SK-N-SH (cell line): Measurements from ENCODE around the gene TMEM116. TPM values are rescaled to one million over a fixed set of nuclear protein-coding genes. Genes with fewer than 3 reads are reported as not detected.

Source experiments
- CTCF ChIA-PET: fragments of 300-600, 350-600 bp; formaldehyde crosslinking; extraction: SDS; loops from one replicate; lab custom pipeline; 2021; lab: Yijun Ruan, JAX
- POLR2A ChIA-PET: fragments of 350-600 bp; sonication (Branson Sonifier 250); formaldehyde crosslinking; extraction: SDS; loops from one replicate; lab custom pipeline; 2020; ENCODE audit warnings: antibody characterized with exemption, inconsistent platforms; lab: Yijun Ruan, JAX
- DNase-seq: peaks from one replicate; pipeline ENCODE4 v3.0.0; 2012
- H2AFZ ChIP-seq: fragments of 200-600 bp; sonication (generic); 2 replicates; pipeline ENCODE4 v1.8.1; 2016; ENCODE audit warnings: antibody characterized with exemption, mild to moderate bottlenecking, low read depth
- H3F3A ChIP-seq: fragments of 200-600 bp; sonication (generic); replicated peaks from 2 replicates; pipeline ENCODE3; 2016; ENCODE audit warnings: antibody characterized with exemption, mild to moderate bottlenecking; ENCODE audit not compliant: insufficient read depth
- H3K27ac ChIP-seq, 2 experiments: fragments of 200-500 bp in 1 of 2; fragments of 200-600 bp in 1 of 2; sonication (Bioruptor generic) in 1 of 2; sonication (generic), shearing (Covaris generic) in 1 of 2; 2 replicates each; pipeline versions ENCODE4 v1.5.1 to v1.6.1; 2014 to 2016; ENCODE audit warnings: low read depth in 2 of 2, inconsistent platforms in 1 of 2, low read length in 1 of 2, mild to moderate bottlenecking in 1 of 2, mixed read lengths in 1 of 2
- H3K27me3 ChIP-seq: fragments of 200-600 bp; sonication (generic), shearing (Covaris generic); 2 replicates; pipeline ENCODE4 v1.6.1; 2016; ENCODE audit warnings: mixed run types; ENCODE audit not compliant: insufficient read depth
- H3K36me3 ChIP-seq, 2 experiments: fragments of 200-500 bp in 1 of 2; fragments of 200-600 bp in 1 of 2; sonication (Bioruptor generic) in 1 of 2; sonication (generic) in 1 of 2; replicated peaks in 1 of 2; 2 replicates each; pipeline versions ENCODE3 to v1.5.1; 2014 to 2016; ENCODE audit warnings: low read length in 1 of 2, mild to moderate bottlenecking in 1 of 2; ENCODE audit not compliant: insufficient read depth in 2 of 2, control insufficient read depth in 1 of 2
- H3K4me1 ChIP-seq, 2 experiments: fragments of 200-500 bp in 1 of 2; fragments of 200-600 bp in 1 of 2; sonication (Bioruptor generic) in 1 of 2; sonication (generic), shearing (Covaris generic) in 1 of 2; 2 replicates each; pipeline versions ENCODE4 v1.5.1 to v1.6.1; 2014 to 2016; ENCODE audit warnings: low read depth in 1 of 2, low read length in 1 of 2, mixed run types in 1 of 2; ENCODE audit not compliant: insufficient read depth in 2 of 2, control insufficient read depth in 1 of 2
- H3K4me2 ChIP-seq: fragments of 200-600 bp; sonication (generic), shearing (Covaris generic); 2 replicates; pipeline ENCODE4 v1.6.1; 2017; ENCODE audit warnings: mixed run types
- H3K4me3 ChIP-seq, 2 experiments: fragments of 200-500 bp in 1 of 2; fragments of 200-600 bp in 1 of 2; sonication (Bioruptor generic) in 1 of 2; sonication (generic), shearing (Covaris generic) in 1 of 2; 2 replicates each; pipeline versions ENCODE4 v1.5.1 to v1.8.1; 2014 to 2016; ENCODE audit warnings: low read depth in 2 of 2, inconsistent platforms in 1 of 2, low read length in 1 of 2, mild to moderate bottlenecking in 1 of 2, mixed read lengths in 1 of 2, moderate library complexity in 1 of 2
- H3K79me2 ChIP-seq: fragments of 200-600 bp; sonication (generic); 2 replicates; pipeline ENCODE4 v1.8.1; 2017; ENCODE audit warnings: mild to moderate bottlenecking; ENCODE audit not compliant: insufficient read depth
- H3K9ac ChIP-seq: fragments of 200-600 bp; sonication (generic); 2 replicates; pipeline ENCODE4 v1.6.1; 2017; ENCODE audit warnings: mixed run types
- H3K9me2 ChIP-seq: fragments of 200-600 bp; sonication (generic); 2 replicates; pipeline ENCODE4 v1.6.1; 2017; ENCODE audit warnings: mixed run types
- H3K9me3 ChIP-seq: fragments of 200-600 bp; sonication (generic); 2 replicates; pipeline ENCODE4 v1.6.1; 2017; ENCODE audit warnings: mixed run types, mild to moderate bottlenecking, moderate library complexity
- H4K20me1 ChIP-seq: fragments of 200-600 bp; sonication (generic); 2 replicates; pipeline ENCODE4 v1.6.1; 2017; ENCODE audit warnings: mild to moderate bottlenecking, mixed run types; ENCODE audit not compliant: insufficient read depth
- CHD2 ChIP-seq: fragments of 150-350 bp; IDR thresholded peaks from 2 replicates; pipeline ENCODE4 v1.6.1; 2018; ENCODE audit warnings: low read length; ENCODE audit not compliant: partially characterized antibody
- EZH2phosphoT487 ChIP-seq: fragments of 200-600 bp; sonication (generic); IDR thresholded peaks from 2 replicates; pipeline ENCODE4 v1.6.1; 2017; ENCODE audit warnings: low read depth, mixed run types, mild to moderate bottlenecking, antibody characterized with exemption, moderate library complexity, borderline replicate concordance
- FOSL2 ChIP-seq: IDR thresholded peaks from 2 replicates; pipeline ENCODE4 v1.4.0; 2012; ENCODE audit warnings: low read depth, mild to moderate bottlenecking, moderate library complexity, borderline replicate concordance
- FOXJ3 ChIP-seq: sonication (generic); formaldehyde crosslinking; IDR thresholded peaks from 2 replicates; pipeline ENCODE4 v1.5.1; 2020; ENCODE audit warnings: mild to moderate bottlenecking, missing genetic modification reagents
- FOXM1 ChIP-seq: IDR thresholded peaks from 2 replicates; pipeline ENCODE4 v1.4.0; 2012; ENCODE audit warnings: low read depth, mild to moderate bottlenecking
- GABPA ChIP-seq: IDR thresholded peaks from 2 replicates; pipeline ENCODE4 v1.4.0; 2012; ENCODE audit warnings: low read depth, mild to moderate bottlenecking
- MEF2A ChIP-seq: IDR thresholded peaks from 2 replicates; pipeline ENCODE4 v1.4.0; 2012; ENCODE audit warnings: low read depth, borderline replicate concordance
- NFIC ChIP-seq: IDR thresholded peaks from 2 replicates; pipeline ENCODE4 v1.4.0; 2012; ENCODE audit warnings: borderline replicate concordance
- POLR2AphosphoS5 ChIP-seq: IDR thresholded peaks from 2 replicates; pipeline ENCODE4 v1.6.1; 2012; ENCODE audit warnings: low read depth, low read length
- RXRA ChIP-seq: IDR thresholded peaks from 2 replicates; pipeline ENCODE4 v1.4.0; 2012; ENCODE audit warnings: low read depth, mild to moderate bottlenecking, borderline replicate concordance
- SMC3 ChIP-seq: IDR thresholded peaks from 2 replicates; pipeline ENCODE4 v1.6.1; 2012; ENCODE audit warnings: low read depth, low read length, improper control_type of control experiment
- TAF1 ChIP-seq: IDR thresholded peaks from 2 replicates; pipeline ENCODE4 v1.6.1; 2012; ENCODE audit warnings: low read depth, mild to moderate bottlenecking, low read length, moderate library complexity, borderline replicate concordance
- TEAD4 ChIP-seq: IDR thresholded peaks from 2 replicates; pipeline ENCODE4 v1.4.0; 2012; ENCODE audit warnings: mild to moderate bottlenecking, borderline replicate concordance; ENCODE audit not compliant: insufficient read depth
- WGBS: methylation state at CpG from one replicate; pipeline ENCODE4 v1.1.6; 2017; ENCODE audit warnings: low lambda C conversion rate; 5-methylcytosine and 5-hydroxymethylcytosine counted together
- polyA plus RNA-seq, 3 experiments: library from polyadenylated mRNA; depleted of rRNA; stranded (reverse); fragments of >200 nt; gene quantifications; 2 replicates each; pipeline ENCODE4 v1.2.3, GENCODE V29; 2012
- TF ChIP-seq, protein P1 (sequence below): fragments of 150-350 bp; IDR thresholded peaks from 2 replicates; pipeline ENCODE4 v1.6.1; 2016; ENCODE audit warnings: mild to moderate bottlenecking, low read depth, low read length
- TF ChIP-seq, protein P2 (sequence below): IDR thresholded peaks from 2 replicates; pipeline ENCODE4 v1.4.0; 2012; ENCODE audit warnings: low read depth, borderline replicate concordance
- TF ChIP-seq, protein P3 (sequence below): IDR thresholded peaks from 2 replicates; pipeline ENCODE4 v1.4.0; 2012; ENCODE audit warnings: low read depth
- TF ChIP-seq, protein P4 (sequence below): fragments of 200-600 bp; sonication (generic); IDR thresholded peaks from 2 replicates; pipeline ENCODE4 v1.6.1; 2017; ENCODE audit warnings: antibody characterized with exemption, mild to moderate bottlenecking, moderate library complexity
- TF ChIP-seq, protein P5 (sequence below): fragments of 150-350 bp; IDR thresholded peaks from 2 replicates; pipeline ENCODE4 v1.6.1; 2017; ENCODE audit warnings: antibody characterized with exemption, low read length, low read depth, borderline replicate concordance

TMEM116 gene
- polyA plus RNA-seq, 1 of the 3 experiments (the other 2 are of a cell fraction): 7.9 TPM

DNA sequence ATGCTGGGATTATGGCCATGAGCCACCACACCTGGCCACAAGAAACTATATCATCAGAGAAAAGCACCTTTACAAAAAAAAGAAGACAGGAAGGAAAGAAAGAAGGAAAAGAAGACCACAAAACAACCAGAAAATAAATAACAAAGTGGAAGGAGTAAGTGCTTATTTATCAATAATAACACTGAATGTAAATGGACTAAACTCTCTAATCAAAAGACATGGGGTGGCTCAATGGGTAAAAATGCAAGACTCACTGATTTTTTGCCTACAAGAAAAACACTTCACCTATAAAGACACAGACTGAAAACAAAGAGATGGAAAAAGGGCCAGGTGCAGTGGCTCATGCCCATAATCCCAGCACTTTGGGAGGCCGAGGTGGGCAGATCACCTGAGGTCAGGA is 105.2 kb downstream of the TMEM116 start:
- Histone ChIP-seq H2AFZ (no peak overlapping the region), H3K27me3 (no peaks in the 10 kb centered on the region), H3K9ac (no peak overlapping the region), H3K79me2 (no peaks in the 10 kb centered on the region), H3K27ac (no peak overlapping the region), H3K4me3 (no peak overlapping the region), H4K20me1 (no peaks in the 10 kb centered on the region), H3K36me3 (peaks cover 0 to 10% of the 10 kb centered on the region in 2 experiments), H3F3A (no peaks in the 10 kb centered on the region), H3K4me1 (no peaks in the 10 kb centered on the region), H3K4me2 (no peak overlapping the region), H3K9me2 (no peaks in the 10 kb centered on the region), H3K9me3 (no peaks in the 10 kb centered on the region; the same call in none of the 2 replicates)
- ChIA-PET CTCF (interaction anchor here (0.7 kb wide), 1 partner anchor 53 kb away, joined by 3 read pairs; no protein-coding TSS in a partner anchor), POLR2A (interaction anchor here (0.7 kb wide), 1 partner anchor 49 kb away, joined by 5 read pairs; no protein-coding TSS in a partner anchor)
- no peak for DNase-seq
- WGBS: 100% methylated on average over 1 of the region's 1 CpG
- TF ChIP-seq, protein P1, sequence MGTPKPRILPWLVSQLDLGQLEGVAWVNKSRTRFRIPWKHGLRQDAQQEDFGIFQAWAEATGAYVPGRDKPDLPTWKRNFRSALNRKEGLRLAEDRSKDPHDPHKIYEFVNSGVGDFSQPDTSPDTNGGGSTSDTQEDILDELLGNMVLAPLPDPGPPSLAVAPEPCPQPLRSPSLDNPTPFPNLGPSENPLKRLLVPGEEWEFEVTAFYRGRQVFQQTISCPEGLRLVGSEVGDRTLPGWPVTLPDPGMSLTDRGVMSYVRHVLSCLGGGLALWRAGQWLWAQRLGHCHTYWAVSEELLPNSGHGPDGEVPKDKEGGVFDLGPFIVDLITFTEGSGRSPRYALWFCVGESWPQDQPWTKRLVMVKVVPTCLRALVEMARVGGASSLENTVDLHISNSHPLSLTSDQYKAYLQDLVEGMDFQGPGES: no peak
- TF ChIP-seq POLR2AphosphoS5 (no peak), TAF1 (no peak), FOXM1 (no peak)
- TF ChIP-seq, protein P2, sequence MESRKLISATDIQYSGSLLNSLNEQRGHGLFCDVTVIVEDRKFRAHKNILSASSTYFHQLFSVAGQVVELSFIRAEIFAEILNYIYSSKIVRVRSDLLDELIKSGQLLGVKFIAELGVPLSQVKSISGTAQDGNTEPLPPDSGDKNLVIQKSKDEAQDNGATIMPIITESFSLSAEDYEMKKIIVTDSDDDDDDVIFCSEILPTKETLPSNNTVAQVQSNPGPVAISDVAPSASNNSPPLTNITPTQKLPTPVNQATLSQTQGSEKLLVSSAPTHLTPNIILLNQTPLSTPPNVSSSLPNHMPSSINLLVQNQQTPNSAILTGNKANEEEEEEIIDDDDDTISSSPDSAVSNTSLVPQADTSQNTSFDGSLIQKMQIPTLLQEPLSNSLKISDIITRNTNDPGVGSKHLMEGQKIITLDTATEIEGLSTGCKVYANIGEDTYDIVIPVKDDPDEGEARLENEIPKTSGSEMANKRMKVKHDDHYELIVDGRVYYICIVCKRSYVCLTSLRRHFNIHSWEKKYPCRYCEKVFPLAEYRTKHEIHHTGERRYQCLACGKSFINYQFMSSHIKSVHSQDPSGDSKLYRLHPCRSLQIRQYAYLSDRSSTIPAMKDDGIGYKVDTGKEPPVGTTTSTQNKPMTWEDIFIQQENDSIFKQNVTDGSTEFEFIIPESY: no peak
- TF ChIP-seq, protein P3, sequence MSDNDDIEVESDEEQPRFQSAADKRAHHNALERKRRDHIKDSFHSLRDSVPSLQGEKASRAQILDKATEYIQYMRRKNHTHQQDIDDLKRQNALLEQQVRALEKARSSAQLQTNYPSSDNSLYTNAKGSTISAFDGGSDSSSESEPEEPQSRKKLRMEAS: no peak

DNA sequence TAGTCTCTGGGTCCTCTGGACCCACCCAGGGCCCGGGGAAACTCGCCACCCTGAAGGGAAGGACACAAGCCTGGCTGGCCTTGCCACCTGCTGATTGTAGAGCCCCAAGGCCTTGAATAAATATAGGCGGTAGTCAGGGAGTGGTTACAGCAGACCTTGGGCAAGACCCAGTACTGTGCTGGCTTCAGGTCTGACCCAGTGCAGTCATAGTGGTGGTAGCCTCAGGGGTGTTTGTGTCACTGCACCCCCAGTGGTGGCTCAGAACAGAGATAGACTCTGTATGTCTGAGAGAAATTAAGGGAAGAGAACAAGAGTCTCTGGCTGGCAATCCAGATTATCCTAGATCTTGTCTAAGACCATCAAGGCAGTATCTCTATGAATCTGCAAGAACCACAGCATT is 107.5 kb downstream of the TMEM116 start:
- CTCF ChIA-PET: no interaction called here
- 100% methylated on average over 3 of the region's 3 CpGs for WGBS
- TF ChIP-seq CHD2 (no peak), MEF2A (no peak), FOXJ3 (no peak), TAF1 (no peak), EZH2phosphoT487 (no peak), GABPA (no peak), FOSL2 (no peak), TEAD4 (no peak), NFIC (no peak), RXRA (no peak), SMC3 (no peak)
- TF ChIP-seq, protein P2: no peak
- TF ChIP-seq, protein P4, sequence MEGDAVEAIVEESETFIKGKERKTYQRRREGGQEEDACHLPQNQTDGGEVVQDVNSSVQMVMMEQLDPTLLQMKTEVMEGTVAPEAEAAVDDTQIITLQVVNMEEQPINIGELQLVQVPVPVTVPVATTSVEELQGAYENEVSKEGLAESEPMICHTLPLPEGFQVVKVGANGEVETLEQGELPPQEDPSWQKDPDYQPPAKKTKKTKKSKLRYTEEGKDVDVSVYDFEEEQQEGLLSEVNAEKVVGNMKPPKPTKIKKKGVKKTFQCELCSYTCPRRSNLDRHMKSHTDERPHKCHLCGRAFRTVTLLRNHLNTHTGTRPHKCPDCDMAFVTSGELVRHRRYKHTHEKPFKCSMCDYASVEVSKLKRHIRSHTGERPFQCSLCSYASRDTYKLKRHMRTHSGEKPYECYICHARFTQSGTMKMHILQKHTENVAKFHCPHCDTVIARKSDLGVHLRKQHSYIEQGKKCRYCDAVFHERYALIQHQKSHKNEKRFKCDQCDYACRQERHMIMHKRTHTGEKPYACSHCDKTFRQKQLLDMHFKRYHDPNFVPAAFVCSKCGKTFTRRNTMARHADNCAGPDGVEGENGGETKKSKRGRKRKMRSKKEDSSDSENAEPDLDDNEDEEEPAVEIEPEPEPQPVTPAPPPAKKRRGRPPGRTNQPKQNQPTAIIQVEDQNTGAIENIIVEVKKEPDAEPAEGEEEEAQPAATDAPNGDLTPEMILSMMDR: no peak
- TF ChIP-seq, protein P3: no peak
- TF ChIP-seq, protein P5, sequence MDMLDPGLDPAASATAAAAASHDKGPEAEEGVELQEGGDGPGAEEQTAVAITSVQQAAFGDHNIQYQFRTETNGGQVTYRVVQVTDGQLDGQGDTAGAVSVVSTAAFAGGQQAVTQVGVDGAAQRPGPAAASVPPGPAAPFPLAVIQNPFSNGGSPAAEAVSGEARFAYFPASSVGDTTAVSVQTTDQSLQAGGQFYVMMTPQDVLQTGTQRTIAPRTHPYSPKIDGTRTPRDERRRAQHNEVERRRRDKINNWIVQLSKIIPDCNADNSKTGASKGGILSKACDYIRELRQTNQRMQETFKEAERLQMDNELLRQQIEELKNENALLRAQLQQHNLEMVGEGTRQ: no peak

More for the DNA sequence above, 107.5 kb downstream of the TMEM116 start:
- Histone ChIP-seq H3K9me2 (no peaks in the 10 kb centered on the region), H3K79me2 (no peaks in the 10 kb centered on the region), H3F3A (no peaks in the 10 kb centered on the region), H3K4me1 (no peaks in the 10 kb centered on the region), H3K27ac (no peak overlapping the region), H3K36me3 (peaks cover 2 to 13% of the 10 kb centered on the region in 2 experiments), H3K4me3 (no peak overlapping the region), H3K4me2 (no peak overlapping the region), H3K9me3 (no peaks in the 10 kb centered on the region; the same call in none of the 2 replicates), H2AFZ (no peak overlapping the region), H3K27me3 (no peaks in the 10 kb centered on the region), H4K20me1 (no peaks in the 10 kb centered on the region), H3K9ac (no peak overlapping the region)
- POLR2A ChIA-PET: no interaction called here
- DNase-seq: no peak
